CD14-positive monocyte (primary cell): ENCODE data around the gene GAMT. TPM values are rescaled to one million over a fixed set of nuclear protein-coding genes. Genes with fewer than 3 reads are reported as not detected.

ENCODE experiments used
- DNase-seq, 3 donors: peaks; one replicate each; pipeline ENCODE4 v3.0.0-alpha.2; 2011 to 2022
- H2AFZ ChIP-seq: 2 replicates; pipeline ENCODE4 v1.6.0; 2012; ENCODE audit warnings: mild to moderate bottlenecking, low read depth, low read length, inconsistent platforms; ENCODE audit not compliant: insufficient read depth, poor library complexity, severe bottlenecking
- H3K27ac ChIP-seq, 2 donors: 1 replicate in 1 of 2; 2 replicates in 1 of 2; pipeline ENCODE4 v1.5.1; 2012 to 2013; ENCODE audit warnings: low read length in 2 of 2, control low read depth in 1 of 2, inconsistent platforms in 1 of 2, low read depth in 1 of 2, mild to moderate bottlenecking in 1 of 2
- H3K27me3 ChIP-seq, 2 donors: one replicate each; pipeline versions ENCODE4 v1.6.0 to v1.6.1; 2011 to 2013; ENCODE audit warnings: low read length in 2 of 2; ENCODE audit not compliant: control insufficient read depth in 2 of 2, insufficient read depth in 2 of 2
- H3K36me3 ChIP-seq, 2 donors: replicated peaks in 1 of 2; 1 replicate in 1 of 2; 2 replicates in 1 of 2; pipeline versions ENCODE4 v1.5.1 to v1.6.1; 2012 to 2013; ENCODE audit warnings: low read length in 2 of 2, control low read depth in 1 of 2, inconsistent platforms in 1 of 2, mild to moderate bottlenecking in 1 of 2; ENCODE audit not compliant: insufficient read depth in 2 of 2, control insufficient read depth in 1 of 2
- H3K4me1 ChIP-seq, 2 donors: 1 replicate in 1 of 2; 2 replicates in 1 of 2; pipeline versions ENCODE4 v1.5.1 to v1.6.1; 2012 to 2013; ENCODE audit warnings: low read length in 2 of 2, control low read depth in 1 of 2, inconsistent platforms in 1 of 2, mild to moderate bottlenecking in 1 of 2, moderate library complexity in 1 of 2; ENCODE audit not compliant: insufficient read depth in 2 of 2, control insufficient read depth in 1 of 2
- H3K4me2 ChIP-seq: replicated peaks from 2 replicates; pipeline ENCODE3; 2012; ENCODE audit warnings: low read length, moderate library complexity, mild to moderate bottlenecking; ENCODE audit not compliant: poor library complexity, severe bottlenecking; ENCODE audit errors: extremely low read depth
- H3K4me3 ChIP-seq, 3 experiments: fragments of 200-600 bp in 1 of 3; sonication (generic) in 1 of 3; replicated peaks in 1 of 3; 1 replicate in 2 of 3; 2 replicates in 1 of 3; pipeline ENCODE4 v1.5.1; 2011 to 2013; ENCODE audit warnings: low read length in 3 of 3, mild to moderate bottlenecking in 3 of 3, control low read depth in 2 of 3, low read depth in 2 of 3, inconsistent platforms in 1 of 3, moderate library complexity in 1 of 3
- H3K79me2 ChIP-seq: 2 replicates; pipeline ENCODE4 v1.6.0; 2012; ENCODE audit warnings: mild to moderate bottlenecking, control low read depth, inconsistent platforms, low read length, moderate library complexity; ENCODE audit not compliant: insufficient read depth
- H3K9ac ChIP-seq: 2 replicates; pipeline ENCODE4 v1.6.0; 2017; ENCODE audit warnings: low read length, mild to moderate bottlenecking; ENCODE audit not compliant: insufficient read depth, poor library complexity, severe bottlenecking
- H3K9me3 ChIP-seq, 2 donors: replicated peaks in 1 of 2; 1 replicate in 1 of 2; 2 replicates in 1 of 2; pipeline versions ENCODE4 v1.5.1 to v1.6.1; 2012 to 2013; ENCODE audit warnings: low read length in 2 of 2, control low read depth in 1 of 2; ENCODE audit not compliant: control insufficient read depth in 1 of 2, insufficient read depth in 1 of 2
- H4K20me1 ChIP-seq: 2 replicates; pipeline ENCODE4 v1.6.0; 2012; ENCODE audit warnings: mild to moderate bottlenecking, low read length, control low read depth, moderate library complexity; ENCODE audit not compliant: insufficient read depth
- H3K27ac Mint-ChIP-seq, 7 donors: one replicate each; pipeline ENCODE4 v1.8.0; 2020; ENCODE audit warnings: mild to moderate bottlenecking in 7 of 7, mixed read lengths in 7 of 7, moderate library complexity in 6 of 7, inconsistent platforms in 2 of 7
- H3K27me3 Mint-ChIP-seq, 3 donors: one replicate each; pipeline ENCODE4 v1.8.0; 2021 to 2022; ENCODE audit warnings: low read depth in 3 of 3, mild to moderate bottlenecking in 3 of 3, mixed read lengths in 3 of 3, moderate library complexity in 3 of 3, inconsistent platforms in 1 of 3
- H3K36me3 Mint-ChIP-seq, 2 donors: one replicate each; pipeline ENCODE4 v1.8.0; 2020; ENCODE audit warnings: mixed read lengths in 2 of 2, inconsistent platforms in 1 of 2, mild to moderate bottlenecking in 1 of 2
- H3K4me1 Mint-ChIP-seq: one replicate; pipeline ENCODE4 v1.8.0; 2020; ENCODE audit warnings: mild to moderate bottlenecking, mixed read lengths
- H3K4me3 Mint-ChIP-seq, 2 donors: one replicate each; pipeline ENCODE4 v1.8.0; 2020; ENCODE audit warnings: mild to moderate bottlenecking in 2 of 2, mixed read lengths in 2 of 2, moderate library complexity in 1 of 2
- H3K9me3 Mint-ChIP-seq, 7 donors: one replicate each; pipeline ENCODE4 v1.8.0; 2020 to 2022; ENCODE audit warnings: mixed read lengths in 7 of 7, mild to moderate bottlenecking in 6 of 7, moderate library complexity in 6 of 7, inconsistent platforms in 2 of 7
- CTCF ChIP-seq: fragments of 200-600 bp; IDR thresholded peaks from one replicate; pipeline ENCODE4 v1.8.0; 2022; ENCODE audit warnings: antibody characterized with exemption, mild to moderate bottlenecking
- WGBS: methylation state at CpG from one replicate; pipeline ENCODE4 v1.1.5; 2013; ENCODE audit warnings: missing lambda C conversion rate; ENCODE audit not compliant: insufficient coverage; 5-methylcytosine and 5-hydroxymethylcytosine counted together
- intact Hi-C, 2 donors: fragments of 100-400 bp; cut with micrococcal nuclease; formaldehyde crosslinking; loops; one replicate each; pipeline versions ENCODE4 v1.15.0 to v1.15.1; 2023
- polyA plus RNA-seq, 3 donors: library from polyadenylated mRNA; depleted of rRNA in 1 of 3; unstranded in 2 of 3; stranded (reverse) in 1 of 3; fragments of 300-500 nt in 2 of 3; fragments of >200 nt in 1 of 3; fragmentation: Illumina TruSeq in 2 of 3; gene quantifications; 1 replicate in 2 of 3; 2 replicates in 1 of 3; pipeline ENCODE4 v1.2.3, GENCODE V29; 2012 to 2021

Gene GAMT
- polyA plus RNA-seq, 3 donors, result 0.95 to 1.3 (median 0.96) TPM

GRCh38 chr19:1384085-1384462 lies 17.3 kb downstream of the GAMT start:
- TF ChIP-seq CTCF, result no peak
- H3K4me1 ChIP-seq, result peaks cover 12 to 14% of the 10 kb centered on the region in 2 donors
- peak overlapping the region; percentile 82 to 88 for H3K4me3 Mint-ChIP-seq
- peaks cover 20% of the 10 kb centered on the region for H3K4me1 Mint-ChIP-seq
- DNase-seq, result no peak
- H4K20me1 ChIP-seq, result peaks cover 5% of the 10 kb centered on the region
- no peaks in the 10 kb centered on the region for H3K9me3 ChIP-seq
- H2AFZ ChIP-seq, result peak overlapping the region; percentile 98
- peaks cover 0 to 2% (median 0%) of the 10 kb centered on the region in 7 donors for H3K9me3 Mint-ChIP-seq
- intact Hi-C loops, result loop anchor here (5.0 kb wide), 1 partner anchor 107 kb away; the partner anchor contains the start of gene FAM174C (in 2 of the 2)
- H3K9ac ChIP-seq, result peak overlapping the region; percentile 90
- peaks cover 16 to 19% of the 10 kb centered on the region in 2 donors for H3K36me3 ChIP-seq
- H3K79me2 ChIP-seq, result peaks cover 27% of the 10 kb centered on the region
- H3K4me2 ChIP-seq, result peak overlapping the region; percentile 100
- no peaks in the 10 kb centered on the region for H3K27me3 ChIP-seq
- peaks cover 1 to 15% (median 9%) of the 10 kb centered on the region in 3 donors for H3K27me3 Mint-ChIP-seq
- peaks cover 13 to 29% of the 10 kb centered on the region in 2 donors for H3K36me3 Mint-ChIP-seq
- 1% methylated on average over 21 of the region's 23 CpGs for WGBS
- peak overlapping the region; percentile 83 to 96 (median 88) for H3K4me3 ChIP-seq
- H3K27ac Mint-ChIP-seq, result peak overlapping the region; percentile 19 to 90 (median 68)
- H3K27ac ChIP-seq, result peak overlapping the region; percentile 80 to 86

DNA sequence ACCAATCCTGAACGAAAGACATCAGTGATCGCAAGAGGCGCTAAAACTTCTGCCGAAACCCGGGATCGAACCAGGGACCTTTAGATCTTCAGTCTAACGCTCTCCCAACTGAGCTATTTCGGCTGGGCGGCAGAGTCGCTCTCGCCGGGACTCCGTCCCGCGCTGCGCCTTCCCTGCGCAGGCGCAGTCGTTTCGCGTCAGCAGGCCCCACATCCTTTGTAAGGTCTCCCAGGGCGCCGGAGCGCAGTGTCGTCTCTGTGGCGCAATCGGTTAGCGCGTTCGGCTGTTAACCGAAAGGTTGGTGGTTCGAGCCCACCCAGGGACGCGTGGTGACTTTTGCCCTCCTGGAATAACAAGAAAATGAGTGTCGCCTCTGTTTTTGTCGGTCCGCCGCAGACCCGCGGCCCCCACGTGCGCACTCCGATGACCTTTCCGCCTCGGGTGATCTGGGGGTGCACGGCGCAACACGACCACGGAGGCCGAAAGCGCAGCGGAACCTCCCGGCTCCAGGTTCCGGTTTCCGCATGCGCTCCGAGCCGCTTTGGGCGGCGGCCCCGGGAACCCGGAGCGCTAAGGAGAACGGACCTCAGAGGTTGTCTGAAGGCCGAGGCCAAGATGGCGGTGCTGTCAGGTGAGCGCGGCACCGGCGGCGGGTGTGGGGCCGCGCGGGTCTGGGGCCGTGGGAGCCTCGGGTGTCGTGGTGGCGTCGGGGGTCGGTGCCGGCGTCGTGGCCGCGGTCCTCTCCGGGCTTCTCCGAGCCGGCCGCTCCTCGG lies 17.8 kb downstream of the GAMT start, which contains the start of gene NDUFS7:
NDUFS7 (plus strand) TSS at position 596 of the 773 bp plus-strand sequence; CDS start at position 616, 20 bp downstream.
- Mint-ChIP-seq H3K9me3 (peaks cover 0 to 2% (median 0%) of the 10 kb centered on the region in 7 donors), H3K36me3 (peaks cover 8 to 23% of the 10 kb centered on the region in 2 donors), H3K27me3 (peaks cover 1 to 15% (median 9%) of the 10 kb centered on the region in 3 donors), H3K27ac (peak within 1 kb of the TSS; percentile 89 to 97 (median 95)), H3K4me1 (peaks cover 20% of the 10 kb centered on the region), H3K4me3 (peak within 1 kb of the TSS; percentile 82 to 88)
- H3K27me3 ChIP-seq, result no peaks in the 10 kb centered on the region
- H3K4me3 ChIP-seq, result peak within 1 kb of the TSS; percentile 83 to 96 (median 88)
- H3K36me3 ChIP-seq, result peaks cover 10 to 13% of the 10 kb centered on the region in 2 donors
- no peak for TF ChIP-seq CTCF
- H3K9me3 ChIP-seq, result no peaks in the 10 kb centered on the region
- H4K20me1 ChIP-seq, result peaks cover 5% of the 10 kb centered on the region
- H3K4me1 ChIP-seq, result peaks cover 12 to 14% of the 10 kb centered on the region in 2 donors
- WGBS, result under 1% methylated on average over 90 of the region's 90 CpGs
- H3K79me2 ChIP-seq, result peaks cover 27% of the 10 kb centered on the region
- H3K9ac ChIP-seq, result peak within 1 kb of the TSS; percentile 90
- peak; percentile 88 to 95 (median 92) for DNase-seq
- H2AFZ ChIP-seq, result peak within 1 kb of the TSS; percentile 98
- H3K27ac ChIP-seq, result peak within 1 kb of the TSS; percentile 80 to 86
- intact Hi-C loops, result loop anchor here (2.0 to 5.0 kb wide), 2 partner anchors 55 to 106 kb away; partner anchors contain the start of genes FAM174C (in 2 of the 2) and RPS15 (in 1 of the 2)
- H3K4me2 ChIP-seq, result peak within 1 kb of the TSS; percentile 100
